ENCODE measurements around the gene SYNGR1.
"Not testable (repeated sequence)": the region's sequence is repeated elsewhere in the genome, so short reads cannot be mapped to it uniquely, and the experiment has no call there.

Gene SYNGR1

GRCh38 chr22:39411828-39412365, 62.1 kb downstream of the SYNGR1 start:
- not testable (repeated sequence) for DNase-seq

- DNase-seq: not testable (repeated sequence)
These were observed 63.4 kb downstream of the SYNGR1 start for GRCh38 chr22:39413204-39413603.

GRCh38 chr22:39414377-39414776, 64.6 kb downstream of the SYNGR1 start:
- DNase-seq: no peak

GRCh38 chr22:39414886-39415285, 65.1 kb downstream of the SYNGR1 start:
- no peak for DNase-seq

GRCh38 chr22:39415506-39415905, 65.7 kb downstream of the SYNGR1 start:
- DNase-seq: no peak

GRCh38 chr22:39416319-39416718, 66.5 kb downstream of the SYNGR1 start:
- no peak for DNase-seq

GRCh38 chr22:39417641-39418040, 67.8 kb downstream of the SYNGR1 start:
- no peak for DNase-seq

- DNase-seq: no peak
These were observed 68.9 kb downstream of the SYNGR1 start for GRCh38 chr22:39418696-39419095.

GRCh38 chr22:39419096-39419495, 69.3 kb downstream of the SYNGR1 start:
- DNase-seq: no peak

GRCh38 chr22:39419911-39420310, 70.1 kb downstream of the SYNGR1 start:
- no peak for DNase-seq

- no peak for DNase-seq
These were observed 71.9 kb downstream of the SYNGR1 start for GRCh38 chr22:39421691-39422090.

- DNase-seq: no peak
These were observed 72.3 kb downstream of the SYNGR1 start for GRCh38 chr22:39422101-39422500.

- DNase-seq: no peak
These were observed 72.9 kb downstream of the SYNGR1 start for GRCh38 chr22:39422721-39423120.

GRCh38 chr22:39423976-39424375, 74.2 kb downstream of the SYNGR1 start:
- no peak for DNase-seq

GRCh38 chr22:39426380-39427043, 76.7 kb downstream of the SYNGR1 start:
- DNase-seq: no peak

- no peak for DNase-seq
These were observed 78.2 kb downstream of the SYNGR1 start for GRCh38 chr22:39427751-39428596.

GRCh38 chr22:39428597-39429071, 78.8 kb downstream of the SYNGR1 start:
- peak; percentile 19 for DNase-seq

GRCh38 chr22:39429186-39429585, 79.4 kb downstream of the SYNGR1 start:
- DNase-seq: no peak

GRCh38 chr22:39429916-39430575, 80.3 kb downstream of the SYNGR1 start:
- no peak for DNase-seq

- no peak for DNase-seq
These were observed 80.9 kb downstream of the SYNGR1 start for GRCh38 chr22:39430576-39431150.

- DNase-seq: no peak
These were observed 81.5 kb downstream of the SYNGR1 start for GRCh38 chr22:39431216-39431801.

- DNase-seq: no peak
These were observed 82.0 kb downstream of the SYNGR1 start for GRCh38 chr22:39431821-39432251.
